Omental fat pad (tissue), 4 donors: Measurements from ENCODE around the gene CEP135. TPM values are rescaled to one million over a fixed set of nuclear protein-coding genes. Genes with fewer than 3 reads are reported as not detected.

ENCODE experiments used
- ATAC-seq: fragments of 150-250 bp; one replicate; pipeline ENCODE4 v1.9.1; 2016; ENCODE audit warnings: mild to moderate bottlenecking, moderate library complexity; ENCODE audit not compliant: low FRiP score
- DNase-seq: peaks from one replicate; pipeline ENCODE4 v3.0.0-alpha.2; 2019; ENCODE audit warnings: low spot score
- CTCF ChIP-seq, 3 donors: fragments of 450-650 bp; IDR thresholded peaks; one replicate each; pipeline ENCODE4 v1.5.1; 2016 to 2017; ENCODE audit warnings: antibody characterized with exemption in 3 of 3, mild to moderate bottlenecking in 3 of 3, moderate library complexity in 2 of 3
- total RNA-seq, 4 donors: library from RNA; depleted of rRNA; stranded (reverse); fragments of >200 nt; gene quantifications; one replicate each; pipeline ENCODE4 v1.1.0, GENCODE V29; 2016

The CEP135 gene
- total RNA-seq, 4 donors from 2014 or later = 5.1 to 12.9 (median 8.1) TPM

GRCh38 chr4:55973650-55974049 lies 24.9 kb downstream of the CEP135 start:
- ATAC-seq (no peak), DNase-seq (no peak)
- TF ChIP-seq CTCF (IDR thresholded peaks at IDR 0.05) = no peak

GRCh38 chr4:55977811-55978210 lies 29.1 kb downstream of the CEP135 start:
- ATAC-seq (no peak), DNase-seq (no peak)
- TF ChIP-seq CTCF (IDR thresholded peaks at IDR 0.05) = no peak

GRCh38 chr4:55979562-55979961 lies 30.8 kb downstream of the CEP135 start:
- no peak for DNase-seq

GRCh38 chr4:55980725-55981124 lies 32.0 kb downstream of the CEP135 start:
- DNase-seq = no peak
- no peak for TF ChIP-seq CTCF (IDR thresholded peaks at IDR 0.05)
- ATAC-seq = no peak

More at GRCh38 chr4:55979562-55979961, 30.8 kb downstream of the CEP135 start:
- no peak for TF ChIP-seq CTCF (IDR thresholded peaks at IDR 0.05)
- no peak for ATAC-seq

- no peak for TF ChIP-seq CTCF (IDR thresholded peaks at IDR 0.05)
- no peak for DNase-seq
- ATAC-seq = no peak
These were observed 34.2 kb downstream of the CEP135 start for GRCh38 chr4:55982976-55983375.

GRCh38 chr4:55989766-55990165 lies 41.0 kb downstream of the CEP135 start:
- ATAC-seq (no peak), DNase-seq (no peak)
- TF ChIP-seq CTCF (IDR thresholded peaks at IDR 0.05) = no peak

- ATAC-seq (no peak), DNase-seq (no peak)
- no peak for TF ChIP-seq CTCF (IDR thresholded peaks at IDR 0.05)
These were observed 45.4 kb downstream of the CEP135 start for GRCh38 chr4:55993994-55994663.
